Islet of Langerhans (tissue), 1 donor: Measurements from ENCODE around the gene ADAR.
A peak's percentile ranks its signal among the peaks of the same experiment; 100 is the strongest.

Source experiments
- FAIRE-seq: peaks from one replicate; lab custom pipeline; 2011; peaks lifted over from hg19 to GRCh38; lab: Jason Lieb, UNC

ADAR gene

DNA sequence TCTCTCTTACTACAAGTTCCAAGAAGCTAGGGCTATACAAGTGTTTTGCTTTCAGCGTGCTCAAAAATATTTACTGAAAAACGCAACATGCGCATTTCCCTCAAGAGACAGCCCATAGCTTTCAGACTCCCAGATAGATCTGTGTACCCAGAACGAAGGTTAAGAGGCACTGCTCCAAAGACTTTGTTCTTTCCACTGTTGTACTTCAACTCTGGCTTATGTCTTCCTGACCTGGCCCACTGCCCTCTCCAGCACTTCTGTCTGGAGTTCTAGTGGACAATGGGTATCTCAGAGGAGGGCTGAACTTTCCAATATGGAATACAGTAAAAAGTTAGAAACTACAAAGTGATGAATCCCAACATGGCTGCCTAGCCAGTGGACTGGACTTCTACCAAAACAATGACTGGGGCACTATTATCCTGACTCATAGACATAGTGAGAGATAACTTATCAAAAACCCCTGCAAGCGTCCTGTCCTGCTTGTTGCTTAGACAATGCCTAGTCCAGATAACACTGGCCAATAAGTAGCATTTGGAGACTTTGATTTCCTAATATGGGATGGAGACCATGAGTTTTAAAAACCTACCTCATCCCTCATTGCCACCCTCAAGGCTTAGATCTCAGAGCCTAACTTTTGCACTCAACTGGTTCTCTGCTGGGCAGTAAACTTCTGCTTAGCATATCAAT is 8.8 kb upstream of the ADAR start:
- FAIRE-seq, result no peak

DNA sequence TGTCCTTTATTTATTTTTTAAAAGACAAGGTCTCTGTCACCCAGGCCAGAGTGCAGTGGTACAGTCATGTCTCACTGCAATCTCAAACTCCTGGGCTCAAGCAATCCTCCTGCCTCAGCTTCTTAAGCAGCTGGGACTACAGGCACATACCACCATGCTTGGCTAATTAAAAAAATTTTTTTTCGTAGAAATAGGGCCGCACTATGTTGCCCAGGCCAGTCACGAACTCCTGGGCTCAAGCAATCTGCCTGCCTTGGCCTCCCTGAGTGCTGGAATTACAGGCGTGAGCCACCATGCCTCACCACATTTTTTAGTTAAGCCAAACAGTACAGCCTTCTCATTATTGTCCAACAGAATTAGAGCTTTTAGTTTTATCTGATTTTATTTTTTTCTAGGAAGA is 7.4 kb upstream of the ADAR start:
- FAIRE-seq, result no peak

DNA sequence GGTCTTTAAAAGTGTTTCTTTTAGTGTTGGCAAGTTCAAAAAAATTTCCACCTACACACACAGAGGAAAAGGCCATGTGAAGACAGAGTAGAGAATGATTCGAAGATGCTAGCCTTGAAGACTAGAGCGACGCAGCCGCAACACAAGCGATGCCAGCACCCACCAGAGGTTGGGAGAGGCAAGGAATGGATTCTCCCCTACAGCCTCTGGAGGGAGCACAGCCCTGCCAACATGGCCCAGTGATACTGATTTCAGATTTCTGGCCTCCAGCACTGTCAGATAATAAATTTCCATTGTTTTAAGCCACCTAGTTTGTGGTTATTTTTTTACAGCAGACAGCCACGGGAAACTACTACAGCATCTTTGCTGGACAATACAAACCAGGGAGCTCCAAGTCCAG is 6.9 kb upstream of the ADAR start:
- no peak for FAIRE-seq

DNA sequence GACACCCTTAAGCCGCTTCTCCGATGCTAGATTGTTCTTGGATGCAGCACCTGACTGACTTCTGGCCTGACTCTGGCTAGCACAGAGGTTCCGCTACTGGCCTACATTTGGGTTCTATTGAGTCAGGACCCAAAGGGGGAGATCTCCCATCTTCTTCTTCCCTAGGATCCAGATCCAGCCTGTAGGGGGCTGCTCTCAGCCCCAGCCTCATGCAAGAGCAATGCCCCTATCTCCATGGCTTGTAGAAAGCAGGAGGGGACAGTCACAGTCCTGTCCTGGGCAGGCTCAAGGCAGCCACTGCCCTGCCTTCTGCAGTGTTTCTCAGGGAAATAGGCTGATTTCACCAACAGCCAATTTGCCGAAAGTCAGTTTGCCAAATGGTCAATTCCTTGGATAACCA is 6.3 kb upstream of the ADAR start:
- FAIRE-seq, result no peak

DNA sequence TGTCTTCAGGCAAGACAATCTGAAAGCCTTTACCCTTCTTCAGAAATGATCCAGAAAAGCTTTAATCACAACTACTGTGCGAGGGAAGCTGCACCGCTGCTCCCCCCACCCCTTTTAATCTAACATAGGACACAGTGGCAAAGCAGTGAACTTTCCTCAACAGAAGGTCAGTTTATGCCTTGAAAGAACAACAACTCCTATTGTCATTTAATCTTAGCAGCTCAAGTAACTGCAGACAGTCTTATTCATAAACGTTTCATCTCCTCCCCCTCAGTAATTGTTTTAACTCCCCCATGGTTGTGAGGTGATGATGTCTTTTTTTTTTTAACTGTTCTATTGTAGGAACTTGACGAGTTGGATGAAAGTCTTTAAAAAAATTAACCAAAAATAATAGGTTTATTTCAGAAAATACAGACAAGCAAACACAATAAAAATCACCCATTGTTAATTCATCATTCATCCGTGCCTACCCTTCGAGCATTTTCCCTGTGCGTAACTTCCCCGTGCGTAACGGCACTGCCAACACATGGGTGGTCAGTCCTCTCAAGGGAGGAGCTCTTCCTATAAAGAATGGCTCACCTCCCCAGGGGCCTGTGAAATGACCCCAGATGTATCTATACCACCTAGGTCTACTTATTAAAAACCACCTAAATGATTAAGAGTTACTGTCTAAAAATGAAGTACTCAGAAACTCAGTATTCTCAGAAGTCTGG is 3.3 kb upstream of the ADAR start:
- FAIRE-seq, result no peak

DNA sequence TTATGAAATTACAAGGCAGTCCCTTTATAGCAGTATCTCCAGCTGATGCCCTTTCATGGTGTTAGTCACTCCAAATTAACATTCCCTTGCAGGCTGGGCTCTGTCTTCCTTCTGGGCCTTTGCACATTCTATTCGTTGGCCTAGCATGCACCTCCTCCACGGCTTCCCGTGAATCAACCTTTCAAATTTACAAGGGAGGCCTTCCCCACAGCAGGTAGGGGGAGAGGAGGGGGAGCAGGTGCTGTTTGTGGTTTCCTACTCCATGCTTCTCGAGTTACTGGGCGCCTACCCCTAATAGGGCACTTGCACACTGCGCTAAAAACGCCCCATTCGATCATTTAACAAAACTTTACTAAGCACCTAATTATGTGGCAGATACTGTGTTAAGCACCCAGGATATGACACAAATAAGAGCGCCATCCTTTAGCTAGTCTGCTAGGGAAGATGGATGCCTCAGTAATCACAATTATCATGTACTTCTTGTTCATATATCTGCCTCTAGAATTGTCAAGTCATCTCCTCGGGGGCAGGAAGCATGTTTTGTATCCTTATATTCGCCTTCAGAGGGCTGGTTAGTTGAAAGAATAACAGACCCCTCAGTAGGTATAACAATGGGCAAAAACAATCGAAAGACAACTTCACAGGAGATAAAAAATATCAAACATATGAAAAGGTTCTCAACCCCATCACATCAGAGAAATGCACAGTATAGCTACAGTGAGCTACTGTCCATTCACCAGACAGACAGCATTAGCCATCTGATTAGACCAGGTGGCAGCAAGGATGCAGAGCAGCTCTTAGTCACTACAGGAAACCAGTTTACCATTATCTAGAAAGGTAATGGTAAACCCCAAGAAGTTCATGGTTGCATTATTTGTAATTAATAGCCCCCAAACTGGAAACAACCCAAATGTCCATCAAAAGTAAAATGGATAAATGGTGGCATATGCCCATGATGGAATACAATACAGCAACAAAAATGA is 1.7 kb upstream of the ADAR start:
- FAIRE-seq, result no peak

DNA sequence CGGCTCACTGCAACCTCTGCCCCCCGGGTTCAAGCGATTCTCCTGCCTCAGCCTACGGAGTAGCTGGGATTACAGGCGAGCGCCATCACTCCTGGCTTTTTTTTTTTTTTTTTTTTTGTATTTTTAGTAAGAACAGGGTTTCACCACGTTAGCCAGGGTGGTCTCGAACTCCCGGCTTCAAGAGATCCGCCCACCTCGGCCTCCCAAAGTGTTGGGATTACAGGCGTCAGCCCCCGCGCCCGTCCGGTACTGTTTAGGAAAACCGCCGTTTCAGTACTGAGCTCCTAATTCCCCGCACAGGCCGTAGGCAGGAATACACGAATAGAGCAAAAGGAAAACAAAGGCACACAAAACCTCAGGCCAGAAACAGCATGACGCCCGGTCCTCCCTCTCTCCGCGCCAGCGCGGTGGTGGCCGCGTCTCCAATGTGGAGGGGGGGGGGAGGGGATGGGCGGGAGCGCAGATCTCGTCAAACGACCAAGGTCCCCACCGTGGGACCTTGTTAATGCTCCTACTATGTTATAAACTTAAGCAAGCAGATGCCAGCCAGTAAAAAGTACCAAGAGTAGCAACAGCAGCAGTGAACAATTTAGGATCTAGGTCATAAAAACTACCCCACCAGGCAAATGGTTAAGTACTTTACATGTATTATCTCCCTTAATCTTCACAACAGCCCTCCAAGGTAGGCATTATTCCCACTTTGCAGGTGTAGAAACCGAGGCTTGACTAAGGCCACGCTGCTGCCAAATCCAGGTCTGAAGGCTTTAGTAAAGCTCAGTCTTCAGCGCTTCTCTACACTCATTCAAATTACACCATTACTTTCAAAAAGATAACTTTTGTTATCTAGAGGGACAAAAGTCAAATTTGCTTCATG is 648 bp upstream of the ADAR start:
- FAIRE-seq, result no peak

DNA sequence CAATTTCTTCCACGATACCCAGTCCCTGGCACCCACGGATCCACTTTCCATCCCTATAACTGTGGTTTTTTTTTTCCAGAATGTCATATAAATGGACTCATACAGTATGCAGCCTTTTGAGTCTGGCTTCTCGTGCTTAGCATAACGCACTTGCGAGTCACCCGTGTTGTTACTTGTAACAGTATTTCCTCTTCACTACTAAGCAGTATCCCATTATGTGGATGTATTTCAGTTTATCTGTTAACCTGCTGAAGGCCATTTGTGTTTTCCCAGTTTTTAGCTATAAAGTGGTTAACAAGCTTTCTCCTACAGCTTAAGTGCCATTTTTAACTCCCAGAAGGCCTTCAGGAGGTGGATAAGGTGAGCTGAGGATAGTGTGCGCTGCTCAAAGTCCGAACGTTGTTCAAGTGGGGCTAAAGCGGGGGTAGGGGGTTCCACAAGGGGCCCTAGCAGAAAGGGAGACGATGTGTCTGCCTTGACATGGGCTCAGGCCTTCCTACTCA is 829 bp downstream of the ADAR start:
- FAIRE-seq, result no peak

DNA sequence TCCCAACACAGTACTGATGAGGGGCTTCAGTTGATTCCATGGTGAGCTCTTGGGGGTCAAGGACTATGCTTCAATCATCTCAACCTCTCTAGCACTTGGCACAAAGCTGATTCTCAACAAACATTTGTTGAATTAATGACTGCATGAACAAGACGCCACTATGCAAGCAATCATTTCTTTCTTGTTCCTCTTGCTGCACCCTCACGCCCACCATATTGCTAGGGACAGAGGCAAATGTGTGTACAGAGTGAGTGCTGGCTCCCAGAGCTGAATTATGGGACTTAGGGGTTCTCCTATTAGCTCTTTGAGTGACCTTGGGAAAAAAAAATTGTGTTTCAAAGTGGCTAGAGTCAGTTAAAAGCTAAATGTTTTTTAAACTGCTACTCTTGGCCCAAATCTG is 2.5 kb downstream of the ADAR start:
- FAIRE-seq, result no peak

DNA sequence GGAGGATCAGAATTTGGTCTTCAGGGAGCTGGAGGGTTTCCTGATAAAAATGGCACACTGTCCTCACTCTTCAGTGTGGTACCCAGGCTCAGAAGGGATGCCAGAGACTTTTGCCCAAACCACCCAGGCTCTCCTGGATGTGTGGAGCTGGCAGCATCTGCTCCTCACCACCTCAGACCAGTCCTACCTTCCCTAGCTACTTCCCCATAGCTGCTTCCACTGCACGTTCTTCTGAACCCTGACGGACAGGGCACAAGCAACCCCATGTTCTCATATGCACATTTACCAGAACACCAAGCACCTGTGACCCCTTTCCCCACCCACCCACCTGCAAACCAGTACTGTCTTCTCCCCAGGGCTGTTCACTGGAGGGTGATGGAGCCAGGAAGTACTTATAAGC is 4.7 kb downstream of the ADAR start:
- no peak for FAIRE-seq

DNA sequence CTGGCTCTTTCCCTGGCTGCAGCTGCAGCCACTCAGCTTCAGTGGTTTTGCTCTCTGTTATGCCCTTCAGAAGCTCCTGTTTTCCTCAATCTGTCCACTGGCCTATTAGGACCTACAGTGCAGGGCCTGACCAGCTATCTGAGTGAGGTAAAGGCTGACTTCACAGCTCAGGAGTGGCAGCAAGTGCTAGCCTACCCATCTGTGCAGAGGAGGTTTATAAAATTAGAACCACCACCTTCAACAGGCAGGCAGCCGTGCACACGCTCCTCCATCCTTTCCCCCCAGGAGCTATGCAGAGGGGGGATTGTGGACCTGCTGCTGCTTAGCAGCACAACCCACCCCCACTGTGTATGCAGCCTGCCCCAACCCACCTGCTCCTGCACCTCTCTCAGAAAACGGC is 8.3 kb downstream of the ADAR start:
- no peak for FAIRE-seq

DNA sequence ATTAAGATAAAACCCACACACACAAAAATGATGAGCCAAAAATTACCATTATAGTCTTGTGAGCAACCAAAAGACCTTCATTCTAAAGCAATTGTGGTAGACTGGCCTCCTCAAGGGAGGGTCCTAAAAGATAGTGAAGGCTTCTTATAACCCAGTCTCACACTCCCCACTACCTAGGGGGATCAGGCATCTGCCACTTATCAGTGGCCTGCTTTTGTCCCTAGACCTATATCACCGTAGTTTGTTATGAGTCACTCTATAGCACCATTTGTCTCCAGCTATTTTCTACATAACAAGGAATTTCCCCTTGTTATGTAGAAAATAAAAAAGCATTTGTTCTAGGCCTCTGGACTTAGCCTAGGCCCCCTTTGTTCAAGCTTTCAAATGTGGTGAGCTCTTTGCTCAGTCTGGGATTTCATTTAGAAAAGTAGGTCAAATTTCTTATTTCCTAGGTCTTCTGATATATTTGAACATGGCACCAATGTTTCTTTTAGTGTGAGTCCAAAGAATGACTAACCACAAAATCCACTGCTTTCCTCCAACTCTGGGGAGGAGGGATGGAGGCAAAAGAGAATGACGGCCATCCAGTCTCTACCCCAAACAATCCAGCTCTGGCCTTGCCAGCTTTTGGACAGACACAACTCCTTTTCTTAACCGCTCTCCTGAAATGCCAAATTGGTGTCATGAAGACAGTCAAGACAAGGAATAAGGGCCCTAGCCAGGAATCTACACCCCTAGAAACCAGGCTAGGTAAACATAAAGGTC is 8.9 kb downstream of the ADAR start:
- no peak for FAIRE-seq

DNA sequence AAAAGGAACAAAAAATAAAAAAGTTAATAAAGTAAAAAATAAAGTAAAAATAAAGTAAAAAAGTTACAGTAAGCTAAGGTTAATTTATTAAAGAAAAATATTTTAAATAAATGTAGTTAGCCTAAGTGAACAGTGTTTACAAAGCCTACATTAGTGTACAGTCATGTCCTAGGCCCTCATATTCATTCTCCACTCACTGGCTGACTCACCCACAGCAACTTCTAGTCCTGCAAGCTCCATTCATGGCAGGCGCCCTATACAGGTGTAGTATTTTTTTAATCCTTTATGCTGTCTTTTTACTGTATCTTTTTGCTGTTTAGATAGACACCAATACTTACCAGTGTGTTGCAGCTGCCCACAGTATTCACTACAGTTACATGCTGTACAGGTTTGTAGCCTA is 12.4 kb downstream of the ADAR start:
- peak; percentile 27 for FAIRE-seq

DNA sequence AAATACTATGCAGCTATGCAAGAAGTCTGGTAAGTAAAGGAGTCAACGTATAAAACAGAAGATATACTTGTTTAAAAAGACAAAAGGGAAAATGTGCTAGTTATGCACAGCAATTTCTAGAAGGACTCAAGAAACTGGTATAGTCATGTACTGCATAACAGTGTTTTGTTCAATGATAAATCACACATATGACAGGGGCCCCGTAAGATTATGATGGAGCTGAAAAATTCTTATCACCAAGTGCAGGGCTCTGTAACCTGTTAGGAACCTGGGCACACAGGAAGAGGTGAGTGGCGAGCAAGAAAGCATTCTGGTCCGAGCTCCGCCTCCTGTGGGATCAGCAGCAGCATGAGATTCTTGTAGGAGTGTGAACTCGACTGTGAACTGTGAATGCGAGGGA is 13.2 kb downstream of the ADAR start:
- no peak for FAIRE-seq

DNA sequence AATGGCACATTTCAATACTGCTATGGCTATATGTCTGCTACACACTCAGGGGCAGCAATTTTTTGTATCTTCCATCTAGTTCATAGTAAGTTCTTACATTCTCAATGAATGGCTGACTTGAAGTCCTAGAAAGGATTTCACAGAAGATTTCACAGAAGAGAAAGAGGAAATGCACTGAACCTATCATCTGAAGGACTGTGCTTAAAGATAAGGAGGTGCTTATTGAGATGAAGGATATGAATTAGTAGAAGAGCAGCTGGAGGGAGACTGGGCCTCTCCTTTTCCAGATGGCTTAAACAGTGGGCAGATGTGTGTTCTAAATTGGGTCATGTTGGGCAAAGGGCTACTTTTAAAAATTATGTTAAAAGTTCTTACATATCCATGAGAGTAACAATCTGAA is 14.6 kb downstream of the ADAR start:
- no peak for FAIRE-seq

DNA sequence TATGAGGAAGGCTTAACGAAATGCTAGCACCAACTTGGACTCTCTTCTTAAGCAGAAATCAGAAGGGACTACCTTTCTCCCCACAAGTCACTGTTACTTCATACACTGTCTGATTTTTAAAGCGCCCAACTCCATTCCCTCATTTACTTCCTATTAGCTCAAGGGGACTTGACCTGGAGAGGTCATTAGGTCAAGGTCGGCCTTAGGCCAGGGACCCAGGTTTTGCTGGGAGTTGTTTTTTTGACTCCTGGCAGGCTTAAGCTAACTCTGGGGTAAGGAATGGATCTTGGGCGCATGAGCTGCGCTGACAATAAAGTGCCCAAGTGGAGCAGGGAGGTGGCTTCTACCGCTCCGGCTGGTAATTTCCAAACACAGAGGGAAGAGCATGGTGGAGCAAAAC is 16.8 kb downstream of the ADAR start:
- FAIRE-seq, result no peak

DNA sequence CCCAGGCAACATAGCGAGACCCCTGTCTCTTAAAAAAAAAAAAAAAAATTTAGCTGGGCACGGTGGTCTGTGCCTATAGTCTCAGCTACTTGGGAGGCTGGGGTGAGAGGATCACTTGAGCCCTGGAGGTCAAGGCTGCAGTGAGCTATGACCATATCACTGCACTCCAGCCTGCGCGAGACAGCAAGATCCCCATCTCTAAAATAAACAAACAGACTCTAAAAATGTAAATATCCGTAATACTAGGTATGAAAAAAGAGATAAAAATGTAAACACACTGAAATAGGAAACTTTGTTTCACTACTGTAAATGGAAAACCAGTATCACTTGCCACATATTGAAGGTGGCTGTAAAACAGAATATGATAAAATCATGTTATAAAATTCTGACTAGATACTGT is 17.2 kb downstream of the ADAR start:
- no peak for FAIRE-seq

DNA sequence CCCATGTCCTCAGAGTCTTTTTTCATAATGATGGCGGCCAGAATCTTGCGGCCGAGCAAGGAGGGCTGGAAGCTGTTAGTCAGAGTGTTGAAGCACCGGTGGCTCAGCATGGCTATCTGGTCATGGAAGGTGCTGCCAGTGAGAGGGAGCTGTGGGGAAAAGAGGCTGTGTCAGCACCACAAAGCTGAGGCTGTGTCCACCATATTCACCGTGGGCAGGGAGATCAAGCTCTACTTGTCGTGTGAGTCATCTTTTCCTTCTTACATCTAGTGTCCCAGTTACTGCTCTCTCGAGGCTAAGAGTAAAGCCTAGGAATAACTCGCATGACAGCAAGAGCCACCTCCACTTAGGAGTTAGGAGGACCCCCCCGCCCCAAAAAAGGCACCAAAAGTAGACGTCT is 18.2 kb downstream of the ADAR start:
- FAIRE-seq, result no peak

DNA sequence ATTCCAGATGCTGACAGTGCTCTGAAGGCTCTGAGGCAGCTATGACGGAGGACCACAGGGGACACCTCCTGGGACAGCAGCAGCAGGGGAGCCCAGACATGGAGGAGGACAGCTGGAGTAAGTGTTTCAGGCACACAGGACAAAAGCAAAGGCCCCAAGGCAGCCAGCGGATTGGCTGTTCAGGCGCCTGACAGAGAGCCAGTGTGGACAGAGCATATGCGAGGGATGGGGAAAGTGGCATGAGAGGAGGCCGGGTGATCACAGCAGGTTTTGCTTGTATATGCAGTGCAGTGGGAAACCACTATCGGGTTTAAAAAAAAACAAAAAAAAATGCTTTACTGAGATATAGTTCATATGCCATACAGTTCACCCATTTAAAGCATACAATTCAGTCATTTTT is 21.3 kb downstream of the ADAR start:
- no peak for FAIRE-seq

DNA sequence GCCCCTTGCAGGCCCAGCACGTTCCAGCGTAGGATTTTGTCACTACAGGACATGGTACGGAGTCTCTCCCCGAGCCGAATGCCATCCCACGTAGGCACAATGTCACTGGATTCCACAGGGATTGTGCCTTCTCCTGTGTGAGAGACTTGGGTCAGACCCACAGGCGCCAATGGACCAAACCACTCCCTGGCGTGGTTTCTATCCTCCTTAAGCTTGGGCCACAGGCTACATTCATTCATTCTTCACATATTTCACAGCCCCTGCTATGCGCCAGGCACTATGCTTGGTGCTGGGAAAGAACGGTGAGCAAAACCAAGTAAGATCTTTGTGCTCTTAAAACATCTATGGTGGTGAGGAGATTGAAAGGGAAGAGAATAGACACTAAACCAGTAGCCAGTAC is 21.8 kb downstream of the ADAR start:
- no peak for FAIRE-seq
